CD4-positive, alpha-beta T cell treated with Interleukin-4 for 1 hour (primary cell): ENCODE measurements around the gene CCL20.
"Not testable (repeated sequence)": the region's sequence is repeated elsewhere in the genome, so short reads cannot be mapped to it uniquely, and the experiment has no call there.

Source experiments
- DNase-seq, 2 donors: peaks; one replicate each; pipeline ENCODE4 v3.0.0-alpha.2; 2020 to 2022

CCL20 gene

GRCh38 chr2:227813562-227814353 is at the start of gene CCL20:
Gene CCL20, plus strand, starts transcription at chr2:227813842. Its CDS starts 70 bp downstream, at chr2:227813912.
- DNase-seq, result peak in 1 of 2 donors; percentile 34

- no peak for DNase-seq
Measured at GRCh38 chr2:227765788-227766372, 47.8 kb upstream of the CCL20 start.

- peak; percentile 52 to 54 for DNase-seq
Measured at GRCh38 chr2:227766373-227766883, 47.2 kb upstream of the CCL20 start.

- DNase-seq, result no peak
Measured at GRCh38 chr2:227767830-227768229, 45.8 kb upstream of the CCL20 start.

GRCh38 chr2:227772197-227772661 is 41.4 kb upstream of the CCL20 start:
- DNase-seq, result no peak

GRCh38 chr2:227772932-227773331 is 40.7 kb upstream of the CCL20 start:
- DNase-seq, result no peak

- peak; percentile 12 to 31 for DNase-seq
Measured at GRCh38 chr2:227774011-227774624, 39.5 kb upstream of the CCL20 start.

GRCh38 chr2:227774895-227775842 is 38.5 kb upstream of the CCL20 start:
- DNase-seq, result no peak

- DNase-seq, result no peak
Measured at GRCh38 chr2:227780981-227781615, 32.5 kb upstream of the CCL20 start.

GRCh38 chr2:227781841-227782240 is 31.8 kb upstream of the CCL20 start:
- DNase-seq, result no peak

- no peak for DNase-seq
Measured at GRCh38 chr2:227782804-227783203, 30.8 kb upstream of the CCL20 start.

GRCh38 chr2:227783404-227784138 is 30.1 kb upstream of the CCL20 start:
- DNase-seq, result peak in 1 of 2 donors; percentile 51

- no peak for DNase-seq
Measured at GRCh38 chr2:227785293-227785692, 28.3 kb upstream of the CCL20 start.

GRCh38 chr2:227788561-227789018 is 25.1 kb upstream of the CCL20 start:
- DNase-seq, result no peak

- DNase-seq, result no peak
Measured at GRCh38 chr2:227789803-227790202, 23.8 kb upstream of the CCL20 start.

GRCh38 chr2:227793148-227793712 is 20.4 kb upstream of the CCL20 start:
- no peak for DNase-seq

GRCh38 chr2:227796045-227796711 is 17.5 kb upstream of the CCL20 start:
- no peak for DNase-seq

- not testable (repeated sequence) for DNase-seq
Measured at GRCh38 chr2:227796768-227797167, 16.9 kb upstream of the CCL20 start.

GRCh38 chr2:227799202-227799601 is 14.4 kb upstream of the CCL20 start:
- no peak for DNase-seq

- no peak for DNase-seq
Measured at GRCh38 chr2:227802882-227803281, 10.8 kb upstream of the CCL20 start.
